Measurements from ENCODE around the gene OAS3. TPM values are rescaled to one million over a fixed set of nuclear protein-coding genes. Genes with fewer than 3 reads are reported as not detected.
"Not testable (repeated sequence)": the region's sequence is repeated elsewhere in the genome, so short reads cannot be mapped to it uniquely, and the experiment has no call there.

Gene OAS3
- polyA plus RNA-seq, 3 donors = 7.6 to 10.8 (median 9.4) TPM

- DNase-seq = no peak
Measured at GRCh38 chr12:112980491-112981158, 42.4 kb downstream of the OAS3 start.

GRCh38 chr12:112985642-112986290 lies 47.5 kb downstream of the OAS3 start:
- no peak for DNase-seq

GRCh38 chr12:112986291-112986800 lies 48.1 kb downstream of the OAS3 start:
- DNase-seq = no peak

GRCh38 chr12:112987561-112987960 lies 49.3 kb downstream of the OAS3 start:
- no peak for DNase-seq

- DNase-seq = no peak
Measured at GRCh38 chr12:112988224-112988623, 50.0 kb downstream of the OAS3 start.

GRCh38 chr12:112988823-112989385 lies 50.6 kb downstream of the OAS3 start:
- not testable (repeated sequence) for DNase-seq

GRCh38 chr12:112989806-112990205 lies 51.5 kb downstream of the OAS3 start:
- no peak for DNase-seq

- peak; percentile 26 for DNase-seq
Measured at GRCh38 chr12:112992541-112993398, 54.5 kb downstream of the OAS3 start.

- no peak for DNase-seq
Measured at GRCh38 chr12:112995008-112995407, 56.7 kb downstream of the OAS3 start.

- no peak for DNase-seq
Measured at GRCh38 chr12:112996501-112996900, 58.2 kb downstream of the OAS3 start.

GRCh38 chr12:112997506-112997905 lies 59.2 kb downstream of the OAS3 start:
- DNase-seq = no peak

- no peak for DNase-seq
Measured at GRCh38 chr12:112998987-112999767, 60.9 kb downstream of the OAS3 start.

GRCh38 chr12:113000433-113000832 lies 62.2 kb downstream of the OAS3 start:
- DNase-seq = no peak

- DNase-seq = no peak
Measured at GRCh38 chr12:113002155-113002554, 63.9 kb downstream of the OAS3 start.

- DNase-seq = no peak
Measured at GRCh38 chr12:113002676-113003075, 64.4 kb downstream of the OAS3 start.

- no peak for DNase-seq
Measured at GRCh38 chr12:113003636-113004035, 65.4 kb downstream of the OAS3 start.

- no peak for DNase-seq
Measured at GRCh38 chr12:113005762-113006161, 67.5 kb downstream of the OAS3 start.

- DNase-seq = no peak
Measured at GRCh38 chr12:113006206-113006605, 67.9 kb downstream of the OAS3 start.

GRCh38 chr12:113006641-113007040 lies 68.4 kb downstream of the OAS3 start:
- DNase-seq = no peak

- no peak for DNase-seq
Measured at GRCh38 chr12:113007166-113007565, 68.9 kb downstream of the OAS3 start.

GRCh38 chr12:113010701-113011100 lies 72.4 kb downstream of the OAS3 start:
- DNase-seq = no peak

Data from renal pelvis (tissue), 4 donors.